ENCODE data around the gene MGAT3.

The MGAT3 gene

GRCh38 chr22:39453765-39454378 lies 2.9 kb upstream of the MGAT3 start:
- no peak for DNase-seq

GRCh38 chr22:39454385-39454871 lies 2.4 kb upstream of the MGAT3 start:
- no peak for DNase-seq

GRCh38 chr22:39457198-39457555 lies 365 bp downstream of the MGAT3 start:
- DNase-seq: no peak

- DNase-seq: no peak
Measured at GRCh38 chr22:39457556-39458443, 988 bp downstream of the MGAT3 start.

GRCh38 chr22:39458444-39459083 lies 1.8 kb downstream of the MGAT3 start:
- DNase-seq: no peak

- DNase-seq: no peak
Measured at GRCh38 chr22:39459681-39460080, 2.9 kb downstream of the MGAT3 start.

GRCh38 chr22:39462443-39463221 lies 5.8 kb downstream of the MGAT3 start:
- no peak for DNase-seq

- no peak for DNase-seq
Measured at GRCh38 chr22:39463277-39463676, 6.5 kb downstream of the MGAT3 start.

- DNase-seq: no peak
Measured at GRCh38 chr22:39463931-39464390, 7.1 kb downstream of the MGAT3 start.

- no peak for DNase-seq
Measured at GRCh38 chr22:39466228-39467006, 9.6 kb downstream of the MGAT3 start.

- DNase-seq: no peak
Measured at GRCh38 chr22:39467390-39467895, 10.6 kb downstream of the MGAT3 start.

GRCh38 chr22:39468487-39469325 lies 11.9 kb downstream of the MGAT3 start:
- DNase-seq: no peak

- DNase-seq: no peak
Measured at GRCh38 chr22:39469326-39469680, 12.5 kb downstream of the MGAT3 start.

- DNase-seq: no peak
Measured at GRCh38 chr22:39469681-39470450, 13.1 kb downstream of the MGAT3 start.

GRCh38 chr22:39470451-39471291 lies 13.9 kb downstream of the MGAT3 start:
- DNase-seq: no peak

GRCh38 chr22:39471381-39472141 lies 14.7 kb downstream of the MGAT3 start:
- no peak for DNase-seq

GRCh38 chr22:39472570-39473556 lies 16.1 kb downstream of the MGAT3 start:
- DNase-seq: no peak

Data from activated CD4-positive, alpha-beta T cell treated with anti-CD3 and anti-CD28 coated beads for 48 hours (primary cell).